ENCODE measurements around the gene PXK. TPM values are rescaled to one million over a fixed set of nuclear protein-coding genes. Genes with fewer than 3 reads are reported as not detected.

The PXK gene
- total RNA-seq, 2 donors from 2014 or later, result 19.6 to 21.8 TPM

DNA sequence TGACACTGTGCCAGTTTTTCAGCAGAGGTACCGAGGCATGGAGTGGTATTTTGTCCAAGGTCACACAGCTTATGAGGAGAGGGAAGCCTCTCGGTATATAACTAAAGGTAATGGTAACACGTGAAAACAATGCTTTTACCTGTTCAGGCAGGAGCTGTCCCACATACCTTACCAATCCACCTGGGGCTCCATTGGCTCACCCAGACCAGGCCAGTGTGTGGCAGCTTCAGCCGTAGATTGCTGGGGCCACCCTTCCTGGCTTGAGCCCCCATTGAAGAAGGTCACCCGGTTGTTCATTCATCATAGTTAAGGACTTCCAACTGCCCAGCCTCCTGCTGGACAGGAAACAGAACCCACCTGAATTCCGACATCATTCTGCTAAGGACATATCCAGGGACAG is 35.8 kb upstream of the PXK start:
- Histone ChIP-seq H3K27me3 (replicated peaks; ENCODE audit: insufficient read depth) (no peaks in the 10 kb centered on the region), H3K4me3 (no peak overlapping the region), H3K36me3 (no peaks in the 10 kb centered on the region), H3K9me3 (no peaks in the 10 kb centered on the region), H3K27ac (no peak overlapping the region), H3K4me1 (replicated peaks) (no peaks in the 10 kb centered on the region)
- intact Hi-C loops (cut with DNase I), result loop anchor here (5.0 kb wide), 2 partner anchors 60 to 120 kb away; partner anchors contain the start of gene ABHD6
- TF ChIP-seq, protein P1, sequence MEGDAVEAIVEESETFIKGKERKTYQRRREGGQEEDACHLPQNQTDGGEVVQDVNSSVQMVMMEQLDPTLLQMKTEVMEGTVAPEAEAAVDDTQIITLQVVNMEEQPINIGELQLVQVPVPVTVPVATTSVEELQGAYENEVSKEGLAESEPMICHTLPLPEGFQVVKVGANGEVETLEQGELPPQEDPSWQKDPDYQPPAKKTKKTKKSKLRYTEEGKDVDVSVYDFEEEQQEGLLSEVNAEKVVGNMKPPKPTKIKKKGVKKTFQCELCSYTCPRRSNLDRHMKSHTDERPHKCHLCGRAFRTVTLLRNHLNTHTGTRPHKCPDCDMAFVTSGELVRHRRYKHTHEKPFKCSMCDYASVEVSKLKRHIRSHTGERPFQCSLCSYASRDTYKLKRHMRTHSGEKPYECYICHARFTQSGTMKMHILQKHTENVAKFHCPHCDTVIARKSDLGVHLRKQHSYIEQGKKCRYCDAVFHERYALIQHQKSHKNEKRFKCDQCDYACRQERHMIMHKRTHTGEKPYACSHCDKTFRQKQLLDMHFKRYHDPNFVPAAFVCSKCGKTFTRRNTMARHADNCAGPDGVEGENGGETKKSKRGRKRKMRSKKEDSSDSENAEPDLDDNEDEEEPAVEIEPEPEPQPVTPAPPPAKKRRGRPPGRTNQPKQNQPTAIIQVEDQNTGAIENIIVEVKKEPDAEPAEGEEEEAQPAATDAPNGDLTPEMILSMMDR (IDR thresholded peaks at IDR 0.05), result no peak
- no peak for TF ChIP-seq POLR2A (IDR thresholded peaks at IDR 0.05)
- TF ChIP-seq POLR2AphosphoS5 (IDR thresholded peaks at IDR 0.05), result no peak
- no peak for DNase-seq (ENCODE audit: low spot score)
- WGBS, result 64% methylated on average over 6 of the region's 6 CpGs

GRCh38 chr3:58298190-58298589 is 34.5 kb upstream of the PXK start:
- Histone ChIP-seq H3K36me3 (no peaks in the 10 kb centered on the region), H3K9me3 (no peaks in the 10 kb centered on the region), H3K4me3 (no peak overlapping the region), H3K27ac (no peak overlapping the region), H3K27me3 (replicated peaks; ENCODE audit: insufficient read depth) (no peaks in the 10 kb centered on the region), H3K4me1 (replicated peaks) (no peaks in the 10 kb centered on the region)
- WGBS, result 76% methylated on average over 3 of the region's 3 CpGs
- DNase-seq (ENCODE audit: low spot score), result no peak
- intact Hi-C loops (cut with DNase I), result loop anchor here (2.0 to 5.0 kb wide), 3 partner anchors 61 to 121 kb away; partner anchors contain the start of gene ABHD6
- TF ChIP-seq POLR2AphosphoS5 (IDR thresholded peaks at IDR 0.05), result no peak
- TF ChIP-seq POLR2A (IDR thresholded peaks at IDR 0.05), result no peak
- TF ChIP-seq, protein P1 (IDR thresholded peaks at IDR 0.05), result no peak

DNA sequence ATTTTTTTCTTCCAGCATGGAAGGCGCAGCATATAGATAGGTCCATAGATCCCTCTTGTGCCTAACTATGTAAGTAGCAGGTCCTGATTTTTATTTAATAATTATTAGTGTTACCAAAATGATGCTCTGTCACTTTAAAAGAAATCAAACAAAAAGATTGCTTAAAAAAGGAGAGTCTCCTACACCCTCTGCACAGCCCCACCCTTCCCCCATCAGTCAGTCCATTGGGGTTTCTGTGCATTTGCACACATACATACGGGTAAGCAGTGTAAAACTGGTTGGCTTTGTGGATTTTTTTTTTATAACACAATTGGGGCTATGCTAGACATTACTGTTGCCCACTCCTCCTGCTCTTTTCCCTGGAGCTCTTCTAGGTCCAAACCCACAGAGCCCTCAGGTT is 33.6 kb upstream of the PXK start:
- no peak for DNase-seq (ENCODE audit: low spot score)
- Histone ChIP-seq H3K4me3 (no peak overlapping the region), H3K27me3 (replicated peaks; ENCODE audit: insufficient read depth) (no peaks in the 10 kb centered on the region), H3K27ac (no peak overlapping the region), H3K36me3 (no peaks in the 10 kb centered on the region), H3K9me3 (no peaks in the 10 kb centered on the region), H3K4me1 (replicated peaks) (no peaks in the 10 kb centered on the region)
- intact Hi-C loops (cut with DNase I), result loop anchor here (2.0 to 5.0 kb wide), 3 partner anchors 62 to 122 kb away; partner anchors contain the start of gene ABHD6
- TF ChIP-seq POLR2AphosphoS5 (IDR thresholded peaks at IDR 0.05) (no peak), POLR2A (IDR thresholded peaks at IDR 0.05) (no peak)
- TF ChIP-seq, protein P1 (IDR thresholded peaks at IDR 0.05), result no peak
- WGBS, result 64% methylated on average over 2 of the region's 2 CpGs

- no peak for DNase-seq (ENCODE audit: low spot score)
- Histone ChIP-seq H3K27ac (no peak overlapping the region), H3K27me3 (replicated peaks; ENCODE audit: insufficient read depth) (no peaks in the 10 kb centered on the region), H3K36me3 (no peaks in the 10 kb centered on the region), H3K4me3 (no peak overlapping the region), H3K4me1 (replicated peaks) (no peaks in the 10 kb centered on the region), H3K9me3 (no peaks in the 10 kb centered on the region)
- intact Hi-C loops (cut with DNase I), result loop anchor here (2.0 to 5.0 kb wide), 3 partner anchors 63 to 123 kb away; partner anchors contain the start of gene ABHD6
- WGBS, result 11% methylated on average over 8 of the region's 8 CpGs
- TF ChIP-seq, protein P1 (IDR thresholded peaks at IDR 0.05), result peak in 3 of 4 experiments; percentile 51 to 73 (median 71)
- TF ChIP-seq POLR2AphosphoS5 (IDR thresholded peaks at IDR 0.05) (no peak), POLR2A (IDR thresholded peaks at IDR 0.05) (no peak)
Observed at GRCh38 chr3:58299839-58300516, 32.7 kb upstream of the PXK start.
